ENCODE results near the gene MZB1. TPM values are rescaled to one million over a fixed set of nuclear protein-coding genes. Genes with fewer than 3 reads are reported as not detected.
A peak's percentile ranks its signal among the peaks of the same experiment; 100 is the strongest.

The MZB1 gene
- polyA plus RNA-seq, 2 of the 4 experiments (the other 2 are of a cell fraction), result 0.09 TPM; not detected in 1

GRCh38 chr5:139403418-139403786 is 13.7 kb upstream of the MZB1 start:
- Histone ChIP-seq H3K4me1 (peaks cover 12% of the 10 kb centered on the region), H3K27ac (peak overlapping the region; percentile 86 to 91), H3K4me3 (peak overlapping the region; percentile 45), H3K9me3 (no peaks in the 10 kb centered on the region), H3K4me2 (peak overlapping the region; percentile 71)
- 35% methylated on average over 7 of the region's 7 CpGs for WGBS (ENCODE audit: missing lambda C conversion rate)
- CTCF ChIA-PET, result interaction anchor here (1.1 to 6.1 kb wide), 3 partner anchors 12 to 62 kb away, joined by 3 to 48 read pairs (median 16); partner anchors contain the start of gene PAIP2
- peak; percentile 28 to 37 for ATAC-seq
- no peak for DNase-seq (ENCODE audit: low read depth in 1 of 2, low spot score in 1 of 2)
- TF ChIP-seq BHLHE40 (IDR thresholded peaks at IDR 0.05; ENCODE audit: low read depth, low read length), result no peak
- TF ChIP-seq BCL3 (IDR thresholded peaks at IDR 0.05), result no peak
- TF ChIP-seq MAFK (IDR thresholded peaks at IDR 0.05; ENCODE audit: partially characterized antibody), result no peak
- TF ChIP-seq RFX5 (IDR thresholded peaks at IDR 0.05), result no peak
- no peak for TF ChIP-seq JUNB (IDR thresholded peaks at IDR 0.05)
- FAIRE-seq, result no peak
- POLR2A ChIA-PET, result interaction anchor here (1.0 kb wide), 2 partner anchors 36 to 109 kb away, joined by 4 to 5 read pairs; partner anchors contain the start of gene DNAJC18

- DNase-seq (ENCODE audit: low read depth in 1 of 2, low spot score in 1 of 2) (peak; percentile 63 to 72), ATAC-seq (peak; percentile 38 to 53; a peak in 3 of 6 replicates), FAIRE-seq (no peak)
- Histone ChIP-seq H3K27ac (peak overlapping the region in 1 of 2 experiments; percentile 91; a peak in 1 of 6 replicates), H3K4me2 (peak overlapping the region; percentile 71), H3K4me3 (no peak overlapping the region), H3K9me3 (no peaks in the 10 kb centered on the region), H3K4me1 (peaks cover 18% of the 10 kb centered on the region)
- TF ChIP-seq RARB (CRISPR knock-in tag; IDR thresholded peaks at IDR 0.05), result no peak
- TF ChIP-seq CBX8 (IDR thresholded peaks at IDR 0.05), result no peak
- TF ChIP-seq CTCF (IDR thresholded peaks at IDR 0.05), result peak; percentile 58
- TF ChIP-seq HMGXB4 (CRISPR knock-in tag; IDR thresholded peaks at IDR 0.05; ENCODE audit: borderline replicate concordance), result no peak
- TF ChIP-seq RAD21 (conservative IDR thresholded peaks at IDR 0.05 in 1 of 2, IDR thresholded peaks at IDR 0.05 in 1 of 2), result peak in 1 of 2 experiments; percentile 52; a peak in 2 of 5 replicates
- TF ChIP-seq ZNF302 (CRISPR knock-in tag; IDR thresholded peaks at IDR 0.05), result no peak
- ChIA-PET CTCF (interaction anchor here (0.9 to 6.1 kb wide), 7 partner anchors 9 to 114 kb away, joined by 3 to 48 read pairs (median 5); partner anchors contain the start of gene PAIP2), POLR2A (interaction anchor here (0.9 kb wide), 1 partner anchor 10 kb away, joined by 3 read pairs; no protein-coding TSS in a partner anchor)
- 55% methylated on average over 7 of the region's 7 CpGs for WGBS (ENCODE audit: missing lambda C conversion rate)
These were observed 12.9 kb upstream of the MZB1 start for GRCh38 chr5:139402561-139403158.

GRCh38 chr5:139401546-139401945 is 11.8 kb upstream of the MZB1 start:
- FAIRE-seq (no peak), DNase-seq (ENCODE audit: low read depth in 1 of 2, low spot score in 1 of 2) (no peak), ATAC-seq (no peak)
- WGBS (ENCODE audit: missing lambda C conversion rate), result 83% methylated on average over 10 of the region's 10 CpGs
- no peak overlapping the region for H3K27ac ChIP-seq
- ChIA-PET POLR2A (interaction anchor here (0.6 to 0.9 kb wide), 2 partner anchors 9 to 90 kb away, joined by 3 to 4 read pairs; no protein-coding TSS in a partner anchor), CTCF (interaction anchor here (0.9 to 2.5 kb wide), 4 partner anchors 8 to 21 kb away, joined by 3 to 16 read pairs (median 4); no protein-coding TSS in a partner anchor)
- no peaks in the 10 kb centered on the region for H3K9me3 ChIP-seq
- H3K4me3 ChIP-seq, result no peak overlapping the region
- no peak for TF ChIP-seq HEYL (CRISPR knock-in tag; IDR thresholded peaks at IDR 0.05)
- no peak for TF ChIP-seq HDAC2 (IDR thresholded peaks at IDR 0.05)
- TF ChIP-seq TP53 (CRISPR knock-in tag; IDR thresholded peaks at IDR 0.05), result no peak
- H3K4me1 ChIP-seq, result peaks cover 18% of the 10 kb centered on the region
- H3K4me2 ChIP-seq, result no peak overlapping the region
